Measurements from ENCODE around the gene SIPA1.
"Not testable (repeated sequence)": the region's sequence is repeated elsewhere in the genome, so short reads cannot be mapped to it uniquely, and the experiment has no call there.

SIPA1 gene

DNA sequence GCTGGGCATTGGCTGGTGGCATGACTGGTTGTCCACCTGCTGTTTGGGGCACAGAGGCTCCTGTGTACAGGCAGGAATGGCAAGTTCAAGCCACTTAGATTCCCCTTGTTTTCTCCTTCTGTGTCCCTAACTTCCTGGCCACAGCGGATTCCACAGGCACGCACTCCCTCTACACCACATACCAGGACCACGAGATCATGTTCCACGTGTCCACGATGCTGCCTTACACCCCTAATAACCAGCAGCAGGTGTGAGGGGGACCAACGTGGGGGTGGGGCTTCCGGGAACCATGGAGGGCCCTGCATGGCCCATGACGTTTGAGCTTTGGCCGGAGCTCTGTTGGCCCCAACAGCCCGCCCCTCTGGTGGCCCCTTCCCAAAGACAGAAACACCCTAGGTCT lies 7.8 kb downstream of the SIPA1 start:
- no peak for DNase-seq (ENCODE audit: low read depth in 2 of 2)

GRCh38 chr11:65646288-65646957 lies 8.5 kb downstream of the SIPA1 start:
- no peak for DNase-seq (ENCODE audit: low read depth in 2 of 2)

DNA sequence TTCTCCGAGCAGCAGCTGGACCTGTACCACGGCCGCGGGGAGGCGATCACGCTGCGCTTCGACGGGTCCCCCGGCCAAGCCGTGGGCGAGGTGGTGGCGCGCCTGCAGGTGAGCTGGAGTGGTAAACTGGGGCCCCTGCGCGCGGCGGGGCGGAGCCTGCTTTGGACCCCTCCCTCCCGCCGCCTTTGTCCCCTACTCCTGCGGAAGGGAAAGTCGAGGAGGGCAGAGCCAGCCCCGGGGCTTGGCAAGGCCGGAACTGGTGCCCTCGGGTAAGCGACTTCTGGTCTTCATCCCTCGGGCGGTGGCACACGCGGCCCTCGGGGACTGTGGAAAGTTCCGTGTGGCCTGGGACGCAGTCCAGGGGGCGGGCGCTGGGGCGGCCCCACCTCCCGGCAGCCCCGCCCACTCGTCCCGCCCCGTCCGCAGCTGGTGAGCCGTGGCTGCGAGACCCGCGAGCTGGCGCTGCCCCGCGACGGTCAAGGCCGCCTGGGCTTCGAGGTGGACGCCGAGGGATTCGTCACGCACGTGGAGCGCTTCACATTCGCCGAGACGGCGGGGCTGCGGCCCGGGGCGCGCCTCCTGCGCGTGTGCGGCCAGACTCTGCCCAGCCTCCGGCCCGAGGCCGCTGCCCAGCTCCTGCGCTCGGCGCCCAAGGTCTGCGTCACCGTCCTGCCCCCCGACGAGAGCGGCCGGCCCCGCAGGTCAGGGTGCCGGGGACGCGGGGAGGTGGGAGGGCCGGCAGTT lies 9.2 kb downstream of the SIPA1 start:
- DNase-seq (ENCODE audit: low read depth in 2 of 2) = no peak

- no peak for DNase-seq (ENCODE audit: low read depth in 2 of 2)
These were observed 11.1 kb downstream of the SIPA1 start for GRCh38 chr11:65648997-65649493.

DNA sequence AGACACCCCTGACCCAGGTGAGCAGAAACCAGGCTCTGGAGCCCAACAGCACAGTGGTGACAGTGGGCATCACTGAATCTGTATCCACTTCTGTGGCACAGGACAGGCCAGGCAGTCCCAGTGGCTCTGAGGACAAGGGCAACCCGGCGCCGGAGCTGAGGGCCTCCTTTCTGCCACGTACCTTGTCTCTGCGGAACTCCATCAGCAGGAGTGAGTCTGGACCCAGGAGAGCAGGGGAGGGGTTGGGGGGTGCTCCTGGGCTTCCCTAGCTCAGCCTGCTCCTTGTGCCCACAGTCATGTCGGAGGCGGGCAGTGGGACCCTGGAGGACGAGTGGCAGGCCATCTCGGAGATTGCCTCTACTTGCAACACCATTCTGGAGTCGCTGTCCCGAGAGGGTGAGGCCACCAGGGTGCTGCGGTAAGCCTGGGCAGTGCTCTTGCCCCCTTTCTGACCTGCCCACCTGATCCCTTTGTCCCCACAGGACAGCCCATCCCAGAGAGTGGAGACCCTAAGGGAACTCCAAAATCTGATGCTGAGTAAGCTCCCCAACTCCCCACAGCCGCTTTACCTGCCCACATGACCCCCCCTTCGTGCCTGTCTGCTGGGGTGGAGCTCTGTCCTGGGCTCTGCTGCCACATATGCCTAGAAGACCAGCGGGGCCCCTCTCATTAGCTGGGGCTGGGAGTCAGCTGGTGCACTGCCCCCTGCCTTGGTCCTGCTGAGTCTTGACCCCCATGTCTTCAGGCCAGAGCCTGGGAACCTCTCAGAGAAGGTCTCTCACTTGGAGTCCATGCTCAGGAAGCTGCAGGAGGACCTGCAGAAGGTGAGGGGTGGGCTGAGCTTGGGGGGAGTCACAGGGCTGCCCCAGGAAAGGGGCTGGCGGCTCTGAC lies 12.0 kb downstream of the SIPA1 start:
- no peak for DNase-seq (ENCODE audit: low read depth in 2 of 2)

- DNase-seq (ENCODE audit: low read depth in 2 of 2) = no peak
These were observed 12.8 kb downstream of the SIPA1 start for GRCh38 chr11:65650547-65651338.

DNA sequence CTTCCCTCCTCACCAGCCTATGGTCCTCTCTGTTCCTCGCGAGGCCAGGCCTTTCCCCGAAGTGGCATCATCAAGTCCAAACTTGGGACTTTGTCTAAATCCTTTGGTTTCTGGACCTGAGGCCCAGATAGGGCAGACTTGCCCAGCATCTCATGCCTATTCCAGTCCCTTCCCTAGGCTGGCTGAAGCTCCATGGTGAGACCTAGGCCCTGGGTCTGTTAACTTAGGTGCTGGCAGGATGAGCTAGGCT lies 13.4 kb downstream of the SIPA1 start:
- DNase-seq (ENCODE audit: low read depth in 2 of 2) = no peak

GRCh38 chr11:65651589-65652510 lies 13.9 kb downstream of the SIPA1 start:
- DNase-seq (ENCODE audit: low read depth in 2 of 2) = no peak

GRCh38 chr11:65652511-65653228 lies 14.8 kb downstream of the SIPA1 start:
- peak; percentile 94 to 98 for DNase-seq (ENCODE audit: low read depth in 2 of 2)

DNA sequence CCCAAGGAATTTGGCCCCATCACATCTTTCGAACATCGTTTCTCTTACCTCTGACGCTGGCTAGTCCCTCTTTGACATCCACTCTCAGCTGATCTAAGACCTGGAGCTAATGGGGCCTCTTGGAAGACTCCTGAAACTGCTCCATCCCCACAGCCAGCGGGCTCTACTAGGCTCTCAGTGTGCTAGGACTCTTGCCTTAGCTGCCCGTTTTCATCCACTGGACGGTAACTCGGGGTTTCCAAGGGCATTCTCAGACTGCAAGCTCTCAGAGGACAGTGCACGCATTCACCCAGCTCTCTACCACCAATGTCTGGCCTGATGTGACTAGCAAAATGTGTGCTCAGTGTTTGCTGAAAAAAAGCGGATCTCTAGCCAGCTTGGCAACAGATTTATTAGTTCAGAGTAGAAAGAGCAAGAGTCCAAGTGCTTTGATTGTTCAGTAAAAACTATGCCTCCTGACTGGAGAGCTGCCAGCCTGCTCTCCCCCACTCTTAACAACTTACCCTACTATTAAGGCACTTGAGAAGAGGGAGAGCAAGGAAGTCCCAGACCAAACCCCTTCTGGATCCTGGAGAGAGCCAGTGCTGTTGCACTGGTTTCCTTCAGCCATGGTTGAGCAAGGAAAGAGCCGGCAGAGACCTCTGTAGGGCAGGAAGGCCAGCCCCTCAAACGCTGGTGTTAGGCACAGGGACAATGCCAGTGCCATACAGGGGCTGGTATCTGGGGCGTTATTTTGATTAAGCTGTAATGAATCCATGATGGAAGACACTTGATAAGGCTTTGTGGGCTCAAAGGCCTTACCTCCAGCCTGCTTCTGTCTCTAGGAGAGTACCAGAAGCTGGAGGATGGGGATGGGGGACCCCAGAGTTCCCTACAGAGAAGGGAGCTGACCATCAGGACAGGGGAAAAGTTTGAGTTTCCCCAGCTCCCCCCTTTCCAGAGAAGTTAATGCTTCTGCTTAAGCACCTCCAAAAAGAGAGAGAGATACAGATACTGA lies 15.6 kb downstream of the SIPA1 start:
- no peak for DNase-seq (ENCODE audit: low read depth in 2 of 2)

DNA sequence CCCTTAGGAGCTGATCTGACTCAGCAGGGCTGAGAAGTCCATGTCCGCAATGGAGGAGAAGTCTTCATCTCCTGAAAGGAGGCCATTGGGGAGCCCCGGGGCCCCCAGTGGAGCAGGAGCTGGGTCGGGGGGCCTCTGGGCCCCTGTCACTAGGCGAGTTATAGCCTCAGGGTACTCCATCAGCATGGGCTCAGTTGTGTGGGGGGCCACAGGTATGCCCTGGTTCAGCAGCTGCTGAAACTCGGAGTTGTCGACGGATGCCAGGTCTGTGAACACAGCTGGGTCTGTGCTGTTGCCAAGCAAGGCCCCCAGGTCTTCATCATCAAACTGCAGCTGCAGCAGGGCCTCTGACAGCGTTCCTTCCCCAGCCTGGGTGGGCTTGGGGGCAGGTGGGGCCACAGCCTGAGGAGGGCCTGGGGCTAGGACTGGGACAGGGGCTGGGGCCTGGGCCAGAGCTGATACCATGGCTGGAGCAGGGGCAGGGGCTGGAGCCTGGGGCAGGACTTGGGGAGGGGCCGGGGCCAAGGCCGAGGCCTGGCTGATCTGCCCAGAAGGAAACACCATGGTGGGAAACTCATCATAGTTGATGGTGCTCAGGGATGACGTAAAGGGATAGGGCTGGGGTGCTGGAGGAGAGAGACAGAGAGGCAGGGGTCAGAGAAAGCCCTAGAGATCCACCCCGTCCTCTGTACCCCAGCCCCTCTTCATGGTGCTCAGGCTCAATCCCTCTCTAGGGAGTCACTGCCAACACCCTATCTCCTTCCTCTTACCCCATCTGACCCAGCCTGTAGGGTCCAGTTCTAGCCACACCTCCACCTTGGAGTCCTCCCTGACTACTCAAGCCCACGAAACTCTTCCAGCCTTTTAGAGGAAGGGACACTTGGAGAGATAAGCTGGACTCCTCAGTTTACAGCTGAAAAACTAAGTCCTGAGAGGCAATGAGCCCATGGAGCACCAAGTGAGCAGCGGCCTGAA lies 16.8 kb downstream of the SIPA1 start:
- no peak for DNase-seq (ENCODE audit: low read depth in 2 of 2)

GRCh38 chr11:65655570-65656332 lies 17.9 kb downstream of the SIPA1 start:
- no peak for DNase-seq (ENCODE audit: low read depth in 2 of 2)

- no peak for DNase-seq (ENCODE audit: low read depth in 2 of 2)
These were observed 19.5 kb downstream of the SIPA1 start for GRCh38 chr11:65657426-65657825.

DNA sequence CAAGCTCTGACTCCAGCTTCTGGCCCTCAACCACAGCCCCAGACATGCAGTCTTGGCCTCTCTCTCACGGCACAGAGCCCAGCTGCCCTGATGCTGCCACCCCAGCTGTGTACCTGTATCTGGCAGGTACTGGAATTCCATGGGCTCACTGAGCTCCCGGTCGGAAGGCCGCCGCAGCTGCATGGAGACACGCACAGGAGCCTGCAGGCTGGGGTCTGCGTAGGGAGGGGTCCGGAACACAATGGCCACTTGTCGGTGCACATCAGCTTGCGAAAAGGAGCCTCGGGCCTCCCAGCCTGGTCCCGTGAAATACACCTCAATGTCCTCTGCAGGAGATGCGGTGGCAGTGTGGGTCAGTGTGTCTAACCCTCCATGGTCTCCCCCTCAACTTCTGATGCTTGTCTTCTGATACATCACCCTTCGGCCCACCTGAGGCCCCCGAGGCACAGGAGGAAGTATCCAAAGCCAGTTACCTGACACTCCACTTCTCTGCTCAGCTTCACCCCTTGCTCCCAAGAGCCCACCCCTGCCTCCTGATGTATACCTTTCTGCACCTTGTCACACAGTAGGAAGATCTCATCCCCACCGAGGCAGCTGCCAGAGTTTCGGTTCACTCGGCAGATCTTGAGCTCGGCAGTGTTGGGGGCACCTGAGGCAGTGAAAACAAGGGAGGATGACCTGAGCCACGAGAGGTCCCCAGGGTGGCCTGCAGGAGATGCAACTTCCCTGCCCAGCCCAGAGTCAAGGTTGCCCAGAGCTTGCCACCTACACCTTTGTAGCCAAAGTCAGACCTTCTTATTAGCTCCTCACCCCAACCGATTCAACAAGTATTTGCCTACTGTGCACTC lies 20.5 kb downstream of the SIPA1 start:
- no peak for DNase-seq (ENCODE audit: low read depth in 2 of 2)

DNA sequence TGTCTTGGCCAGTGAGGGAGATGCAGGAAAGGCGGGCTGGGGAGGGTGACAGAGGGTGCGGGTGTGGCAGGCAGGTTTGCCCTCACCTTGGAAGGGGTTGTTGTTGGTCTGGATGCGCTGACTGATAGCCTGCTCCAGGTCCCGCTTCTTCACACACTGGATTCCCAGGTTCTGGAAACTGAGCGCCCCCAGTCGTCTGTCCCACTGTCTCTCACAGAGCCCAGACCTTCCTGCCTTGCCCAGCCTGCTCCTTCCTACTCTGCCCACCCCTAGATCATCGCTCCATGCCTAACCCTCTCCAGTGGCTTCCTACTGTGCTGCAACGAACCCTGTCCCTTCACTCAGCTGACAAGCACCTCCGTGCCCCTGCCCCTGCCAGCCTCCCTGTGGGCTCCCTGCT lies 22.1 kb downstream of the SIPA1 start:
- no peak for DNase-seq (ENCODE audit: low read depth in 2 of 2)

DNA sequence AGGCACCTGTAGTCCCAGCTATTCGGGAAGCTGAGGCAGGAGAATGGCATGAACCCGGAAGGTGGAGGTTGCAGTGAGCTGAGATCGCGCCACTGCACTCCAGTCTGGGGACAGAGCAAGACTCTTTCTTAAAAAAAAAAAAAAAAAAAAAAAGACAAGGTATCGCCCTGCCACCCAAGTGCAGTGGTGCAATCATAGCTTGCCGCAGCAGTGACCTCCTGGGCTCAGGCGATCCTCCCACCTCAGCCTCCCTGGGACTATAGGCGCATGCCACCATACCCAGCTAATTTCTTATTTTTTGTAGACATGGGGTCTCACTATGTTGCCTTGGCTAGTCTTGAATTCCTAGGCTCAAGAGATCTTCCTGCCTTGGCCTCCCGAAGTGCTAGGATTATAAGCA lies 23.0 kb downstream of the SIPA1 start:
- DNase-seq (ENCODE audit: low read depth in 2 of 2) = not testable (repeated sequence)

Measured in stimulated activated CD8-positive, alpha-beta memory T cell treated with anti-CD3 and anti-CD28 coated beads, Interleukin-2, amount 100 ng/mL, for 48 hours (primary cell).